T-helper 22 cell (primary cell): ENCODE results near the gene FKBP8.
"Not testable (repeated sequence)": the region's sequence is repeated elsewhere in the genome, so short reads cannot be mapped to it uniquely, and the experiment has no call there.

Experiments
- DNase-seq: peaks from one replicate; pipeline ENCODE4 v3.0.0-alpha.2; 2020; ENCODE audit warnings: low read depth

FKBP8 gene

GRCh38 chr19:18542941-18543813 lies at the start of gene FKBP8:
Gene FKBP8 (minus strand): TSS chr19:18543573. CDS start chr19:18541970, 1,603 bp downstream.
- peak; percentile 85 for DNase-seq

DNA sequence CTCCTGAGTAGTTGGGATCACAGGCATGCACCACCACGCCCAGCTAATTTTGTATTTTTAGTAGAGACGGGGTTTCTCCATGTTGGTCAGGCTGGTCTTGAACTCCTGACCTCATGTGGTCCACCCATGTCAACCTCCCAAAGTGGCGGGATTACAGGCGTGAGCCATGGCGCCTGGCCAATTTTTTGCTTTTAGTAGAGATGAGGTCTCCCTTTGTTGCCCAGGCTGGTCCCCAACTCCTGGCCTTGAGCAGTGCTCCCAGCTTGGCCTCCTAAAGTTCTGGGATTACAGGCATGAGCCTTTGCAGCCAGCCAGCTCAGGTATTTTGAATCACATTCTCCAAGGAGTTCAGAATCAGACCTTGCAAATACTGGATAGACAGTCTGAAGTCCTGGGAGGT lies 49.4 kb upstream of the FKBP8 start:
- not testable (repeated sequence) for DNase-seq

- DNase-seq: no peak
Observed at GRCh38 chr19:18591735-18592385, 48.5 kb upstream of the FKBP8 start.

DNA sequence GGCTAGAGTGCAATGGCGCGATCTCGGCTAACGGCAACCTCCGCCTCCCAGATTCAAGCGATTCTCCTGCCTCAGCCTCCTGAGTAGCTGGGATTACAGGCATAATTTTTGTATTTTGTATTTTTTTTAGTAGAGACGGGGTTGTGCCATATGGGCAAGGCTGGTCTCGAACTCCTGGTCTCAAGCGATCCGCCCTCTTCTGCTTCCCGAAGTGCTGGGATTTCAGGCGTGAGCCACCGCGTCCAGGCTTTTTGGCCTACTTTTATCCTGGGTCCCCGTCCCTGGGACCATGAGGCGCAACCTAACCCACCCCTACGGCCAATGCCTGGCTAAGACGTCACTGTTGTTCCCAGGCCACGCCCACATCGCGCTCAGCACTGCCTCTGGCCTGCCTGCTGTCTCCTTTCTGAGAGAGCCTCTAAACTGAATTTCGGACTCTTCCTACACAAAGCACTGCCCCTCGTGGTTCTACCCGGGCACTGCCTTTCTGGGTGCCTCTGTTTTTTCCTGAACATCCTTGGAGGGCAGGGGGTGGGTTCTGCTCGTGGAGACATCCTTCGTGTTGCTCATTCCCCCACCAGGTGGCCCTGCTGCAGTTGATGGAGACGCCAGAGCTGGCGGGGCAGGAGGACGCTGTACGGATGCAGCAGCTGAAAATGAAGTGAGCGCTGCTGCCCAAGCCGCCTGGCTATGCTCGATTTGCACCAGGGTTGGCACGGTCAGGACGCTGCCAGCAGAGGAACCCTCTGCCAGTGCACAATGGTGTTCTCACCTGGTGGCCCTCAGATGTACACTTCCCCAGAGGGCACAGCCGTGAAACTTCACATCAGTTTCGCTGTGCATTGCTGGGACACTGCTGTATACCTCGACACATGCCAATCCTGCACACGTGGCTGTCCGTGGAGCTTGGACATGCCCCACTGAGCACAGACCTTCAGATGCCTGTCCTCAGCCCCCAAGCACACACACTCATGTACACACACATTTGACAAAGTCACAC lies 47.2 kb upstream of the FKBP8 start:
- no peak for DNase-seq

DNA sequence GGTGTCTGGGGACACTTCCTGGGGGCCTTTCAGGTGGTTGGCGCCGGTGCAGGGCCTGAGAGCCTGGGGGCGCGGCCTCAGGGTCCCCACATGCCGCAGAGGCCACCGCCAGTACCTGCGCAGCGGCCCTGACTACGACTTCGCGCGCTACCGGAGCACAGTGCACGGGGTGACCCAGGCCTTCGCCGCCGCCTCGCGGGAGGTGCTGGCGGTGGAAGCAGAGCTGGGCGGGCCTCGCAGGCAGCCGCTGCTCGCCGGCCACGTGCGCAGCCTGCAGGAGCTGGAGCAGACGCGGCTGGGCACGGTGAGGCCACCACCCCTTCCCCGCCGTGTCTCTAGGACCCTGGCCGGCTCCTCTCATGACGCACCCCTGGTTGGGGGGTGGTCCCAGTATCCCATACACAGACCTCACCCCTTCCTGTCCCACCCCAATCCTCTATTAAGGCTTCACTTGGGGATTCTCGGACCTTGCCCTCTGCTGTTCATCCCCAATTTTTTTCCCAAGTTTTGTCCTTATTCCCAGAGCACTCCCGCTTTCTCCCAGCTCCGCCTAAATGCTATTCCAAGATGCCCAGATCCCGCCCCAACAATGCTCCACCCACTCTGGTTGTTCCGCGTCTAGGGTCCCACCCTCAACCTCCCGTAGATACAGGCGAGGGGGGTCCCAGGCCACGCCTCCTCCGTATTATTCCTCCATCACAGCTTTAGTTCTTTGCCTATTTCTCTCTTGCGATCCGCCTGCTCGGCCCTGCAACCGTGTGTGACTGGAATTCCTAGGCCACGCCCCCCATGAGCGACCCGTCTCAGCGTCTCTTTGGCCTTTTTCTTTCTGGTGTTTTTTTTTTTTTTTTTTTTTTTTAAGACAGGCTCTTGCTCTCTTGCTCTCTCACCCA lies 46.3 kb upstream of the FKBP8 start:
- no peak for DNase-seq

GRCh38 chr19:18588611-18589379 lies 45.4 kb upstream of the FKBP8 start, which contains the start of gene REX1BD:
Gene REX1BD (plus strand): TSS chr19:18588798. CDS start chr19:18588802, 4 bp downstream.
- peak; percentile 87 for DNase-seq

- no peak for DNase-seq
Observed at GRCh38 chr19:18587962-18588610, 44.7 kb upstream of the FKBP8 start.

DNA sequence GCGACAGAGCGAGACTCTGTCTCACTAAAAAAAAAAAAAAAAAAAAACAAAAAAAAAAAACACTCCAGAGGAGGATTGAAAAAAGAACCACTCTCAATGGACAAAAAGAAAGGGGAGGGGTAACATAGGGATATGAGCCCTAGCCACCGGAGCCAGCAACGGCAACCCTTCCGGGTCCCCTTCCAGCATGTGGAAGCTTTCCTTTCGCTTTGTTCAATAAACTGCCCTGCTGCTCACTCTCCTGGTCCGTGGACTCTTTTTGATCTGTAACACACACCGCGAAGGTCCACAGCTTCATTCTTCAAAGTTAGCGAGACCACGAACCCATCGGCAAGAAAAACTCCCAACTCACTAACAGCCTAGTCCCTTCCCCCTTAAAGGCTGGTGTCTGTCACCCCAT lies 44.2 kb upstream of the FKBP8 start:
- no peak for DNase-seq

DNA sequence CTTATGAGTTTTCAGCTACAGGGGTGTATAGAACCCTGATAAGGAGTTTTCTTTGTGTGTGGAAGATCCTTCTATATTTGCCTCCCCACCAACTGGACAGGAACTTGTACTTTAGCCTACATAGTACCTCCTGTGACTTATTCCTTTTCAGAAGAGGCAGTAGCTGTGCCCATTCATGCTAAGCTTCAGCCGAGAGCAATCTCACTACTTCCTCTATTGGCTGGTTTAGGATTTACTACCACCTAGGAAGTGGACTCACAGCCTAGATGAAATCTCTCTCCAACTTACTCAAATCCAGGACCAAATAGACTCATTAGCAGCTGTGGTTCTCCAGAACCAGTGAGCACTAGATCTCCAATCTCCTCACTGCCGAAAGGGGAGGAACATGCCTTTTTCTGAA lies 42.9 kb upstream of the FKBP8 start:
- DNase-seq: no peak

DNA sequence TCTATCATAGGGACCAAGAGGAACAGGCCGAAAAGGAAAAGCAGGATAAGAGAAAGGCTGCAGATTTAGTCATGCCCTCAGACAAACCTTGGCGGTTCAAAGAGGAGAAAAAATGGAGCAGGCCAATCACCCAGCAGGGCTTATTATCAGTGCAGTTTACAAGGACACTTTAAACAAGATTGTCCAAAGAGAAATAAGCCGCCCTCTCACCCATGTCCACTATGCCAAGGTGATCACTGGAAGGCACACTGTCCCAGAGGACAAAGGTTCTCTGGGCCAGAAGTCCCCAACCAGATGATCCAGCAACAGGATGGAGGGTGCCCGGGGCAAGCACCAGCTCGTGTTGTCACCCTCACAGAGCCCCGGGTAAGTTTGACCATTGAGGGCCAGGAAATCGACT lies 36.9 kb upstream of the FKBP8 start:
- DNase-seq: no peak

GRCh38 chr19:18577365-18577914 lies 34.1 kb upstream of the FKBP8 start:
- DNase-seq: no peak

DNA sequence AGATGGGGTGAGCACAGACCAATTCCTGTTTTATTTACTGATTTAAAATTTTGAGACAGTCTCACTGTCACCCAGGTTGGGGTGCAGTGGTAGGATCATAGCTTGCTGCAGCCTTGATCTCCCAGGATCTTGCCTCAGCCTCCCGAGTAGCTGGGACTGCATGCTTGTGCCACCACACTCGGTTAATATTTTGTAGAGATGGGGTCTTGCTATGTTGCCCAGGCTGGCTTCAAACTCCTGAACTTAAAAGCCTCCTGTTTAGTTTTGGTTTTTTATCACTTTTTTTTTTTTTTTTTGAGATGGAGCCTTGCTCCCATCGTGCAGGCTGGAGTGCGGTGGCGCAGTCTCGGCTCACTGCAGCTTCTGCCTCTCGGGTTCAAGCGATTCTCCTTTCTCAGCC lies 33.0 kb upstream of the FKBP8 start:
- DNase-seq: no peak

GRCh38 chr19:18574691-18575291 lies 31.4 kb upstream of the FKBP8 start:
- DNase-seq: no peak

GRCh38 chr19:18571564-18572344 lies 28.4 kb upstream of the FKBP8 start, which contains the start of gene UBA52:
Gene UBA52 (plus strand): TSS chr19:18571857. CDS start chr19:18573301, 1,444 bp downstream.
- DNase-seq: peak; percentile 97

DNA sequence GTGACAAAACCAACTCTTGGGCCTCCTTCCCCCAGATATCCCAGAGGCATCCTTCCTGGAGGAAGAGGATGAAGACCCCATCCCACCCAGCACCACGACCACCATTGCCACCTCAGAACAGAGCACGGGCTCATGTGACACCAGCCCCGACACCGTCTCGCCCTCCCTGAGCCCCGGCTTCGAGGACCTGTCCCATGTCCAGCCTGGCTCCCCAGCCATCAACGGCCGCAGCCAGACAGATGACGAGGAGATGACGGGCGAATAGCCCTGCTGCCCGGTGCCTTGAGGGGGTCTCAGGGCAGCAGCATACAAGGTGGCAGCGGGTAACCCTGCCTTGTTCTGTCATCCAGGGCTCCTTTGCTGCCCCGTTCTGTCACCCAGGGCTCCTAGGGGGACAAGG lies 25.0 kb upstream of the FKBP8 start:
- no peak for DNase-seq

- DNase-seq: no peak
Observed at GRCh38 chr19:18566953-18567352, 23.6 kb upstream of the FKBP8 start.

GRCh38 chr19:18562086-18562485 lies 18.7 kb upstream of the FKBP8 start:
- DNase-seq: no peak

DNA sequence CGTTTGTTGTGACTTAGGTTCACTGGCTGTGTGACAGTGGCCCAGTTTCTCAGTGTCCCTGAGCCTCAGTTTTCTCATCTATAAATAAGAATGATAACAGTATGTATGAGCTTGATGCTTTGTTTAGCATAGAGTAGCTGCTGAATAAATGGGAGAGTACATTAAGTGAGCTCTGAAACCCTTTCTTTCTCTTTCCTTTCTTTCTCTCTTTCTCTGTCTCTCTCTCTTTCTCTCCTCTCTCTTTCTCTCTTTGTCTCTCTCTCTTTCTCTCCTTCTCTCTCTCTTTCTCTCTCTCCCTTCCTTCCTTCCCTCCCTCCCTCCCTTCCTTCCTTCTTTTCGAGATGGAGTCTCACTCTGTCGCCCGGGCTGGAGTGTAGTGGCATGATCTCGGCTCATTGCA lies 16.3 kb upstream of the FKBP8 start:
- DNase-seq: no peak
